Spinal cord (tissue), 10 donors: Measurements from ENCODE around the gene C11orf68. TPM values are rescaled to one million over a fixed set of nuclear protein-coding genes. Genes with fewer than 3 reads are reported as not detected.
A peak's percentile ranks its signal among the peaks of the same experiment; 100 is the strongest.

Source experiments
- DNase-seq, 6 donors: peaks; one replicate each; pipeline versions ENCODE4 v3.0.0 to v3.0.0-alpha.2; 2013 to 2015; ENCODE audit warnings: low spot score in 6 of 6, low read depth in 4 of 6
- H3K27ac ChIP-seq: one replicate; pipeline ENCODE4 v1.5.1; 2013; ENCODE audit warnings: low read depth, low read length, control low read depth
- H3K27me3 ChIP-seq: one replicate; pipeline ENCODE4 v1.6.1; 2013; ENCODE audit warnings: low read length; ENCODE audit not compliant: control insufficient read depth, insufficient read depth
- H3K36me3 ChIP-seq: one replicate; pipeline ENCODE4 v1.6.1; 2013; ENCODE audit warnings: low read length; ENCODE audit not compliant: control insufficient read depth, insufficient read depth
- H3K4me1 ChIP-seq: one replicate; pipeline ENCODE4 v1.6.1; 2013; ENCODE audit warnings: low read length; ENCODE audit not compliant: control insufficient read depth, insufficient read depth
- H3K4me3 ChIP-seq: one replicate; pipeline ENCODE4 v1.5.1; 2013; ENCODE audit warnings: low read depth, low read length, control low read depth
- H3K9me3 ChIP-seq: one replicate; pipeline ENCODE4 v1.6.1; 2013; ENCODE audit warnings: low read length; ENCODE audit not compliant: control insufficient read depth, insufficient read depth
- WGBS: methylation state at CpG from one replicate; pipeline ENCODE4 v1.1.5; 2013; ENCODE audit warnings: missing lambda C conversion rate; ENCODE audit not compliant: insufficient coverage; 5-methylcytosine and 5-hydroxymethylcytosine counted together
- polyA plus RNA-seq, 2 donors: library from polyadenylated mRNA; unstranded; fragments of 120-200 nt; gene quantifications; one replicate each; pipeline ENCODE4 v1.2.1, GENCODE V29; 2013; ENCODE audit not compliant: insufficient read length in 2 of 2
- total RNA-seq, 2 donors: library from RNA; depleted of rRNA in 1 of 2; stranded (reverse); fragments of 120-200 nt in 1 of 2; fragments of >200 nt in 1 of 2; gene quantifications; one replicate each; pipeline versions ENCODE4 v1.2.3 to v1.2.4, GENCODE V29; 2013 to 2014
- donor health status: healthy.

Gene C11orf68
- total and polyA plus RNA-seq, 4 donors: 13.9 to 66.2 (median 41.4) TPM

DNA sequence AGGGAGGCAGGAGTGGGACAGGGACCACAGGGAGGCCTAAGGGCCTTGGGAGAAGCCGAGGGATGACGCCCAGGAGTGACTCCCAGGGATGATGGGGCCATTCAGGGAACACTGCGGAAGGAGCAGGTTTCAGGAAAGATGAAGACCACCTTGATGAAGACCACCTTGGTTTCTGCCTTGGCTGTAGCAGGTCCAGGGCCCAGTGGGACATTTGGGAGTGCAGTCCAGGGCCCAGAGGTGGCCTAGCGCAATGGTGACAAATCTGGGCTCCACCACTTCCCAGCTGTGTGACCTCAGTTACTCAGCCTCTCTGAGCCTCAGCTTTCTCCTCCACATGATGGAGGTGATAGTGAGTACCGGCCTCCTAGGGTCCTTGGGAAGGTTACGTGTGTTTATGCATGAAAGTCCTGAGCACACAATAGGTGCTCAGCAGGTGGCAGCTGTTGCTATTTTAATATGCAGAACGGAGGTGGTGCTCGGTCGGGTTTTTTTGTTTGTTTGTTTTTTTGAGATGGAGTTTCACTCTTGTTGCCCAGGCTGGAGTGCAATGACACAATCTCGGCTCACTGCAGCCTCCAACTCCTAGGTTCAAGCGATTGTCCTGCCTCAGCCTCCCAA lies 27.2 kb upstream of the C11orf68 start:
- Histone ChIP-seq H3K36me3 (no peaks in the 10 kb centered on the region), H3K27me3 (no peaks in the 10 kb centered on the region), H3K4me1 (peaks cover 2% of the 10 kb centered on the region), H3K27ac (no peak overlapping the region), H3K4me3 (no peak overlapping the region), H3K9me3 (no peaks in the 10 kb centered on the region)
- 65% methylated on average over 7 of the region's 11 CpGs for whole genome bisulfite sequencing
- DNase-seq: no peak

DNA sequence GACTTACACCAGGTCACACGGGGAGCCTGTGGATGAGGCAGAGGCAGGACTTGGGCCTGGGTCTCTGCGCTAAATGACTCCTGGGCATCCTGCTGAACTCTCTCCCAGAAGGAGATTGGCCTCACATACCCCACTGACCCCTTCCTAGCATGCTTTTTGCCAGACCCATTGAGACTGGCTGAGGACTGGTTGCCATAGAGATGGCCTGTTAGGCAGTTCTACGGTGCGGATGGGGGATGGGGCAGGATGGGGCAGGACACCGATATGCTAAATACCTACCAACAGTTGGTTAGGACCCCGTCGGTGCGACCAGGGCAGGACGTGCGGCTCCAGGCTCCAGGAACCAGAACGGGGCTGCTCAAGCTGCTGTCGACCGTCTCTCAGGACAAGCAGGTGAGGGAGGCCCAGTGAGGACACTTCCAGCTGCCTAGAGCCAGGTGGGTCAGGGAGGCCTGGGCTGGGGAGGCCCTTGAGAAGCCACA lies 26.6 kb upstream of the C11orf68 start, which contains the start of gene TSGA10IP:
Gene TSGA10IP, plus strand, starts transcription at position 51 of the 482 bp plus-strand sequence. Its CDS starts 196 bp downstream, at position 247.
- WGBS: 22% methylated on average over 12 of the region's 13 CpGs
- no peak for DNase-seq
- Histone ChIP-seq H3K36me3 (no peaks in the 10 kb centered on the region), H3K27ac (no peak within 1 kb of the TSS), H3K9me3 (no peaks in the 10 kb centered on the region), H3K4me3 (no peak within 1 kb of the TSS), H3K4me1 (peaks cover 2% of the 10 kb centered on the region), H3K27me3 (no peaks in the 10 kb centered on the region)

DNA sequence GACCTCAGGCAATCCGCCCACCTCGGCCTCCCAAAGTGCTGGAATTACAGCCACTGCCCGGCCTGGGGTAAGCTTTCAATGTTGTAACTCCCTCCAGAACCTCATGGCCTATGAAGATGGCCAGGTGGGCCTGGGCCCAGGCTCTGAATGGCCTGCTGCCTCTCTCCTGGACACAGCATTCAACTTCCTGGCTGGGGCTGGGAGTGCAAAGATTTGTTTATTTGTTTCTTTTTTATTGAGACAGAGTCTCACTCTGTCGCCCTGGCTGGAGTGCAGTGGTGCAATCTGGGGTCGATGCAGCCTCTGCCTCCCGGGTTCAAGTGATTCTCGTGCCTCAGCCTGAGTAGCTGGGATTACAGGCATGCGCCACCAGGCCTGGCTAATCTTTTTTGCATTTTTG lies 25.9 kb upstream of the C11orf68 start:
- DNase-seq: no peak
- Histone ChIP-seq H3K4me3 (no peak overlapping the region), H3K4me1 (peaks cover 2% of the 10 kb centered on the region), H3K36me3 (no peaks in the 10 kb centered on the region), H3K27me3 (no peaks in the 10 kb centered on the region), H3K27ac (no peak overlapping the region), H3K9me3 (no peaks in the 10 kb centered on the region)
- WGBS: 69% methylated on average over 7 of the region's 8 CpGs

DNA sequence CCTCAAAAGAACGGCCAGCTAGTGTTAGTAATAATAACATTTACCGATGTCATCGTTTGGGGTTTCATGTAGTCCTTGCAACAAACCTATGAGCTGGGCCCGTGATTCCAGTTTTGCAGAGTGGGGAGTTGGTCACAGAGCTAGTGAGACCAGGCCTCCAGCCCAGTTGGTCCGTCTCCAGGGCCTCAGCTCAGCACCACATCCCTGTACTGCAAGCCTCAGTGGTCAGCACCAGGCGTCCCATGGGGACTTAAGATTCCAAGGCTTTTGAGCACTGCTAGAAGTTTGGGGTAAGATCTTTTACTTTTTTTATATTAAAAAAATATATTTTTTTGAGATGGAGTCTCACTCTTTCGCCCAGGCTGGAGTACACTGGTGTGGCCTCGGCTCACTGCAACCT lies 25.3 kb upstream of the C11orf68 start:
- Histone ChIP-seq H3K27me3 (no peaks in the 10 kb centered on the region), H3K4me3 (no peak overlapping the region), H3K9me3 (no peaks in the 10 kb centered on the region), H3K36me3 (no peaks in the 10 kb centered on the region), H3K4me1 (peaks cover 2% of the 10 kb centered on the region), H3K27ac (no peak overlapping the region)
- DNase-seq: no peak
- WGBS: 93% methylated on average over 7 of the region's 8 CpGs

DNA sequence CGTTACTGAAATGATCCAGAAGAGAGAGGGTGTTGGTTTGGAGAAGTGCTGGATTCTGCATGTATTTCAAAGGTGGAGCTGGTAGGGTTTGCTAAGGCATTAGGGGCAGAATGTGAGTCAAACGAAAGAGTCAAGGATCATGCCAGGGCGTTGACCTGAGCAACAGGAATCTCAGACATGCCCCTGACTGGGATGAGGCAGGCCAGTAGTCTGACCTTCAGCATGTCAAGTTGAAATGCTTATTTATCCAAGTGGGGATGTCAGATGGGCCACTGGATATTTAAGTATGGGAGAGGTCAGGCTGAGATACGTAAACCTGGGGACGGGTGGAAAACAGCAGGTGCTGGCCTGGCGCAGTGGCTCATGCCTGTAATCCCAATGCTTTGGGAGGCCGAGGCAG lies 23.7 kb upstream of the C11orf68 start:
- Histone ChIP-seq H3K4me3 (no peak overlapping the region), H3K27ac (no peak overlapping the region), H3K9me3 (no peaks in the 10 kb centered on the region), H3K4me1 (peaks cover 2% of the 10 kb centered on the region), H3K27me3 (no peaks in the 10 kb centered on the region), H3K36me3 (no peaks in the 10 kb centered on the region)
- DNase-seq: no peak
- 92% methylated on average over 5 of the region's 7 CpGs for WGBS

DNA sequence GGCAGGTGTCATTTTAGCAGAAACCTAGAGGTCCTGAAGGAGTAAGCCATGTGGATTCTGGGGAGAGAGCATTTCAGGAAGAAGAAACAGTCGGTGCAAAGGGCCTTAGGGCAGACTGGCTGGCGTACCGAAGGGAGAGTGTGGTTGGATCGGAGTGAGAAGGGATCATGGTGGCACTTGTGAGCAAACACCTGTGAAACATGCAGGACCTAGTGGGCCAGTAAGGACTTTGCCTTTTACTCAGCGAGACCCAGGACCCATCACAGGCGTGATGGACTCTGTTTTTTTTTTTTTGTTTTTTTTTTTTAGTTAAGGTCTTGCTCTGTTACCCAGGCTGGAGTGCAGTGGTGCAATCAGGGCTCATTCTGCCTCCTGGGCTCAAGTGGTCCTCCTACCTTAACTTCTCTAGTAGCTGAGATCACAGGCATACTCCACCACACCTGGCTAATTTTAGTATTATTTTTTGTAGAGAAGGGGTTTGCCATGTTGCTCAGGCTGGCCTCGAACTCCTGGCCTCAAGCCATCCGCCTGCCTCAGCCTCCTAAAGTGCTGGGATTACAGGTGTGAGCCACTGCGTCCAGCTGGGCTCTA lies 23.0 kb upstream of the C11orf68 start:
- no peak for DNase-seq
- H3K27ac ChIP-seq: no peak overlapping the region
- H3K4me3 ChIP-seq: no peak overlapping the region
- peaks cover 2% of the 10 kb centered on the region for H3K4me1 ChIP-seq
- 80% methylated on average over 6 of the region's 9 CpGs for WGBS
- no peaks in the 10 kb centered on the region for H3K9me3 ChIP-seq
- no peaks in the 10 kb centered on the region for H3K36me3 ChIP-seq
- H3K27me3 ChIP-seq: no peaks in the 10 kb centered on the region

DNA sequence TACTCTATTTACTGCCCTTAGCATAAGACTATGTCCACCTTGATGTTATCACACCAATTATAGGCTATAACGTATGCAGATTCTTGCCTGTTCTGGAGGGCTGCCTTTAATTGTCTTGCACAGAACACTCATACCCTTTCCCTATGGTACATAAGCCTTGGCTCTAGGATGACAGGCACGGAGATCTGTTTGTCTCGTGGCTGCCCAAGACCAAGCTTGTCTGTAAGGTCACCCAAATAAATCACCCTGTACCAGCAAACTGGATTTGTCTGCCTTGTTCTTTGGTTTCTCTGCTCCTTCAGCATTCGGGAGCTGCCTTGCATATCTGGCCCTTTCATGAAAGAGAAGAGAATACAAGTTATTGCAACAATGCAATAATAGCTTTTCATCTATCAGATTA lies 18.9 kb upstream of the C11orf68 start:
- no peaks in the 10 kb centered on the region for H3K4me1 ChIP-seq
- 40% methylated on average over 3 of the region's 4 CpGs for WGBS
- peak in 1 of 6 donors; percentile 57 for DNase-seq
- no peaks in the 10 kb centered on the region for H3K36me3 ChIP-seq
- no peaks in the 10 kb centered on the region for H3K27me3 ChIP-seq
- H3K9me3 ChIP-seq: no peaks in the 10 kb centered on the region
- no peak overlapping the region for H3K4me3 ChIP-seq
- no peak overlapping the region for H3K27ac ChIP-seq

DNA sequence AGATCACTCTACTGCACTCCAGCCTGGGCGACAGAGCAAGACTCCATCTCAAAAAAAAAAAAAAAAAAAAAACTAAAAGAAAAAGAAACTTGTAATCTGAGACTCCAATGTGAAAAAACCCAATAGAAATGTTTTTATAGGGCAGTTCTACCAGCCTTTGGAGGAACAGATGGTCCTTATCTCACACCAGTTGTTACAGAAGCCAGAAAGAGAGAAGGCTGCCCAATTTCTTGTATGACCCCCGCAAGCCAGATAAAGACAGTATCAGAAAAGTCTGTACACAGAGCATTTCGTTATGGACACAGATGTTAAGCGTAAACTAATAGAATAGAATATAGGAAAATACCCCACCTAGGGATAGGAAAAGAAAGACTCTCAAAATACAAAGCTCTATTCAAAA lies 15.2 kb upstream of the C11orf68 start:
- peak in 1 of 6 donors; percentile 39 for DNase-seq
- no CpG with 5 or more reads among the region's 4 CpGs for WGBS
- Histone ChIP-seq H3K4me1 (no peaks in the 10 kb centered on the region), H3K27ac (no peak overlapping the region), H3K27me3 (no peaks in the 10 kb centered on the region), H3K9me3 (no peaks in the 10 kb centered on the region), H3K36me3 (peaks cover 2% of the 10 kb centered on the region), H3K4me3 (no peak overlapping the region)

DNA sequence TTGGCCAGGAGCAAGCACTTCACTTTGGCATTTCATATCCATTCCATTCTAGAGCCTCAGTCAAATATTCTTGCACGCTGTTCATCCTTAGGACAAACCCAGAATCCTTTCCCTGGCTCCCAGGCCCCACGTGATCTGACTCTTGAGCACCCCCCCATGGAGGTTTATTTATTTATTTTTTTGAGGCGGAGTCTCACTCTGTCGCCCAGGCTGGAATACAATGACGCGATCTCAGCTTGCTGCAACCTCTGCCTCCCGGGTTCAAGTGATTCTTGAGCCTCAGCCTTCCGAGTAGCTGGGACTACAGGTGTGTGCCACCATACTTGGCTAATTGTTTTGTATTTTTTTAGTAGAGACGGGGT lies 13.7 kb upstream of the C11orf68 start:
- Histone ChIP-seq H3K4me3 (no peak overlapping the region), H3K27ac (no peak overlapping the region), H3K27me3 (no peaks in the 10 kb centered on the region), H3K4me1 (no peaks in the 10 kb centered on the region), H3K9me3 (no peaks in the 10 kb centered on the region), H3K36me3 (peaks cover 4% of the 10 kb centered on the region)
- DNase-seq: peak in 1 of 6 donors; percentile 9
- 33% methylated on average over 7 of the region's 9 CpGs for WGBS
